Measurements from ENCODE around the gene CHD6. TPM values are rescaled to one million over a fixed set of nuclear protein-coding genes. Genes with fewer than 3 reads are reported as not detected.

Gene CHD6
- total RNA-seq, 2 donors from 2014 or later, result 40.9 to 72.0 TPM

DNA sequence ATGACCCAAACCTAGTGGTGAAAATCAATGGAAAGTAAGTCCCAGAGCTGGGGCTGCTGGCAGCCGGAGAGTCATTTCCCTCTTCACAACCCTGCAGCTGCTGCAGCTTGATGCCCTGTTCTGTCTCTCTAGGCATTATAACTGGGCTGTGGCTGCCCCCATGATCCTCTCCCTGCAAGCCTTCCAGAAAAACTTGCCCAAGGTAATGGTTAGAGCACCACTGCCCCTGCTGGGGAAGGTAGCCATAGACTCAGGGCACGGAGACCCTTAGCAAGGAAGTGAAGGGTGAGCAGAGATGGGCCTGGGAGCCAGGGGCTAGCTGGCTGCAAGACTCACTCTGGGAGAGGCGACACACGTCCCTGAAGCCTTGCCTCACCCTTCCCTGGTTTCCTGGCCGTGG, 265.5 kb downstream of the CHD6 start:
- WGBS, result 90% methylated on average over 5 of the region's 5 CpGs
- no peak for TF ChIP-seq POLR2AphosphoS5 (IDR thresholded peaks at IDR 0.05)
- TF ChIP-seq, protein P1, sequence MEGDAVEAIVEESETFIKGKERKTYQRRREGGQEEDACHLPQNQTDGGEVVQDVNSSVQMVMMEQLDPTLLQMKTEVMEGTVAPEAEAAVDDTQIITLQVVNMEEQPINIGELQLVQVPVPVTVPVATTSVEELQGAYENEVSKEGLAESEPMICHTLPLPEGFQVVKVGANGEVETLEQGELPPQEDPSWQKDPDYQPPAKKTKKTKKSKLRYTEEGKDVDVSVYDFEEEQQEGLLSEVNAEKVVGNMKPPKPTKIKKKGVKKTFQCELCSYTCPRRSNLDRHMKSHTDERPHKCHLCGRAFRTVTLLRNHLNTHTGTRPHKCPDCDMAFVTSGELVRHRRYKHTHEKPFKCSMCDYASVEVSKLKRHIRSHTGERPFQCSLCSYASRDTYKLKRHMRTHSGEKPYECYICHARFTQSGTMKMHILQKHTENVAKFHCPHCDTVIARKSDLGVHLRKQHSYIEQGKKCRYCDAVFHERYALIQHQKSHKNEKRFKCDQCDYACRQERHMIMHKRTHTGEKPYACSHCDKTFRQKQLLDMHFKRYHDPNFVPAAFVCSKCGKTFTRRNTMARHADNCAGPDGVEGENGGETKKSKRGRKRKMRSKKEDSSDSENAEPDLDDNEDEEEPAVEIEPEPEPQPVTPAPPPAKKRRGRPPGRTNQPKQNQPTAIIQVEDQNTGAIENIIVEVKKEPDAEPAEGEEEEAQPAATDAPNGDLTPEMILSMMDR (IDR thresholded peaks at IDR 0.05), result no peak
- no peak for TF ChIP-seq POLR2A (IDR thresholded peaks at IDR 0.05)
- Histone ChIP-seq H3K36me3 (peaks cover 0 to 5% of the 10 kb centered on the region in 2 donors), H3K4me3 (no peak overlapping the region), H3K27ac (no peak overlapping the region), H3K27me3 (replicated peaks; ENCODE audit: insufficient read depth) (no peaks in the 10 kb centered on the region), H3K4me1 (replicated peaks) (no peaks in the 10 kb centered on the region), H3K9me3 (no peaks in the 10 kb centered on the region)
- DNase-seq (ENCODE audit: low spot score), result no peak
- intact Hi-C loops (cut with DNase I), result no loop called here

DNA sequence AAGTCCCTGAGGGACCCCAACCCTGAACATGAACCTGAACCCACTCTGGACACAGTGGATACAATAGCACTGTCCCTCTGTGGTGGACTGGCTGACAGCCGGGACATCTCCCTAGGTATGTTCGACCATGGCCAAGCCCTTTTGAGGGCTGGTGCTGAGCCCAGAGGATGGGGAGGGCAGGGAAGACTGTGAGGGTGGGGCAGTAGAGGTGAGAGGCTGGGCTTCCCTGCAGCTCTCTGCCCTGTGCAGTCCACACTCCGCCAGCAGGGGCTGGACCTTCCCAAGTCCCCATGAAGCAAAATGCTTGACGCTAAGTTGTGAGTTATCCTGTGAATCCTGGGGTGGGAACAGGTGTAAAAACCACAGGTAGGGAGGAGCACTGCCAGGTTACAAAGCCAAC, 266.1 kb downstream of the CHD6 start:
- TF ChIP-seq POLR2AphosphoS5 (IDR thresholded peaks at IDR 0.05) (no peak), POLR2A (IDR thresholded peaks at IDR 0.05) (no peak)
- TF ChIP-seq, protein P1 (IDR thresholded peaks at IDR 0.05), result no peak
- intact Hi-C loops (cut with DNase I), result no loop called here

More for the DNA sequence above, 266.1 kb downstream of the CHD6 start:
- H3K4me1 ChIP-seq (replicated peaks), result no peaks in the 10 kb centered on the region
- DNase-seq (ENCODE audit: low spot score), result no peak
- 90% methylated on average over 4 of the region's 4 CpGs for WGBS
- H3K36me3 ChIP-seq, result peaks cover 0 to 5% of the 10 kb centered on the region in 2 donors
- no peaks in the 10 kb centered on the region for H3K9me3 ChIP-seq
- no peaks in the 10 kb centered on the region for H3K27me3 ChIP-seq (replicated peaks; ENCODE audit: insufficient read depth)
- H3K4me3 ChIP-seq, result no peak overlapping the region
- H3K27ac ChIP-seq, result no peak overlapping the region

Measured in prostate gland (tissue), 2 donors.